Measurements from ENCODE around the gene TMEM163.
"Not testable (repeated sequence)": the region's sequence is repeated elsewhere in the genome, so short reads cannot be mapped to it uniquely, and the experiment has no call there.

Gene TMEM163

GRCh38 chr2:134660626-134661402 lies 58.0 kb downstream of the TMEM163 start:
- DNase-seq = no peak

DNA sequence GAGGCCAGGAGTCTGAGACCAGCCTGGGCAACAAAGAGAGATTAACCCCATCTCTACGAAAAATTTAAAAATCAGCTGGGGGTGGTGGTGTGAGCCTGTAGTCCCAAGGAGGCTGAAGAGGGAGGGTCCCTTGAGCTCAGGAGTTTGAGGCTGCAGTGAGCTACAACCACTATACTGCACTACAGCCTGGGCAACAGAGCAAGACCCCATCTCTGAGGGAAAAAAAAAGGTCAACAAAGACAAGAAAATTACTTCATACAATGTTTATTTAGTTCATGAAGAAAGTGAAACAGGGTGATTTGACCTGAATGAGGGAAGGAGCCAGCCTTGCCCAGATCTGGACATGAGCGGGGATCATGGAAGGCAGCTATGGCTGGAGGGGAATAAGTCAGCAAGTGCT lies 59.1 kb downstream of the TMEM163 start:
- no peak for DNase-seq

DNA sequence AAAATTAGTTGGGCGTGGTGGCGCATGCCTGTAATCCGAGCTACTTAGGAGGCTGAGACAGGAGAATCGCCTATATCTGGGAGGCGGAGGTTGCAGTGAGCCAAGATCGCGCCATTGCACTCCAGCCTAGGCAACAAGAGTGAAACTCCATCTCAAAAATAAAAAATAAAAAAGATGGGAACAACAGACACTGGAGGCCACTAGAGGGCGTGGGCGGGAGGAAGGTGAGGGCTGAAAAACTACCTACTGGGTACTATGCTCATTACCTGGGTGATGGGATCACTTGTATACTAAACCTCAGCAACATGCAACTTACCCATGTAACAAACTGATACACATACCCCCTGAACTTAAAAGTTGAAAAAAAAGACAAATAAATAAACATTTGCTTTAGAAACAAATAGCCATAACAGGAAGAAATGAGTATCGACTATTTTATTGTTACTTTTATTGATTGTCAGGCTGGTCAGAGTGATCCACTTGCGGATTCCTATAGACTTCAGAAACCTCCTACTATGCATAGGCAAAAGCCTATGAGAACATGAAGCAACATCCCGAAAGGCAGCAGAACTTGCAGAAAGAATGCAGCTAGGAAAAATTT lies 61.0 kb downstream of the TMEM163 start:
- peak; percentile 44 to 47 for DNase-seq

- DNase-seq = not testable (repeated sequence)
These were observed 62.4 kb downstream of the TMEM163 start for GRCh38 chr2:134656391-134656790.

- no peak for DNase-seq
These were observed 70.2 kb downstream of the TMEM163 start for GRCh38 chr2:134648586-134648985.

GRCh38 chr2:134647607-134648256 lies 71.1 kb downstream of the TMEM163 start:
- DNase-seq = no peak

DNA sequence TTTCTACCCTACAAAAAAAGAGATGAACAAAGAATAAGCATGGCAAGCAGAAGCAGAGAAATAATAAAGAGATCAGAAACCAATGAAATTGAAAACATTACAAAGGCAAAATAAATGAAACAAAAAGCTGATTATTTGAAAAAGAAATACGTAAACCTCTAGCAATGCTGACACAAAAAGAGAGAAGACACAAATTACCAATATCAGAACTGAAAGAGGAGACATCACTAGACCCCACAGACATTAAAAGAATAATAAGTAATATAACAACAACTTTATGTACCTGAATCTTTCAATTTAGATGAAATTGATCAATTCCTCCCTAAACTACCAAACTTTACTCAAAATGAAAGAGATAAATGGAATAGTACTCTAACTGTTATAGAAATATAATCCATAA lies 75.9 kb downstream of the TMEM163 start:
- DNase-seq = no peak

GRCh38 chr2:134640494-134640893 lies 78.3 kb downstream of the TMEM163 start:
- no peak for DNase-seq

- DNase-seq = no peak
These were observed 79.5 kb downstream of the TMEM163 start for GRCh38 chr2:134639265-134639664.

- DNase-seq = no peak
These were observed 82.1 kb downstream of the TMEM163 start for GRCh38 chr2:134636714-134637113.

DNA sequence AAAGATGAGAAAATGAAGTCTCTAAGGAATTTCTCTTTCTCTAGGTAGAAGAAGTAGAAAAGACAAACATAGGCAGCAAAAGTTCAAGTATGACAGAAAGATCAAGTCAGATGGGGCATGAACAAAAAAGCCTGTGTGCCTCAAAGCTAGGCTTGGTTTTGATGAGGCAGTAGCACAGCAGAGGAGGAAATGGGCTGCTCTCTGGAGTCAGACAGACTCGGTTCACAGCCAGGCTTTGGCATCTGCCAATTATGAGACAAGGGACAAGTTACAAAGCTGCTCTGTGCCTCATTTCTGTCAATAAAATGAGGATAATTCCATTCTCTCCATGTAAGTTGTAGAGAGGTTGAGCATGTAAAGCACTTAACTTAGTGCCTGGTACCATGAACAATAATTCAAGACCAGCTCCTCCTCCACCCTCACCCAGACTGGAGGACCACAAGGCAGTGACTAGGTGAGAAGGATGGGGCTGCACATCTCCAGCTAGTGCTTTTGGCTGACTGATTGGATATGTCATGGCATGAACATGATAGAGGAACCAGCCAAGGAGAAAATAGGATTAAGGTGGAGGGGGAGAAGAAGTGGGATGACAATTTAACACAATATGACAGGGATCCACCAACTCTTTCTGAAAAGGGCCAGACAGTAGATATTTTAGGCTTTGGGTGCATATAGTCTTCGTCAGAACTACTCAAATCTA lies 84.6 kb downstream of the TMEM163 start:
- no peak for DNase-seq

GRCh38 chr2:134630504-134631159 lies 88.2 kb downstream of the TMEM163 start:
- DNase-seq = no peak

GRCh38 chr2:134628453-134628852 lies 90.3 kb downstream of the TMEM163 start:
- no peak for DNase-seq

DNA sequence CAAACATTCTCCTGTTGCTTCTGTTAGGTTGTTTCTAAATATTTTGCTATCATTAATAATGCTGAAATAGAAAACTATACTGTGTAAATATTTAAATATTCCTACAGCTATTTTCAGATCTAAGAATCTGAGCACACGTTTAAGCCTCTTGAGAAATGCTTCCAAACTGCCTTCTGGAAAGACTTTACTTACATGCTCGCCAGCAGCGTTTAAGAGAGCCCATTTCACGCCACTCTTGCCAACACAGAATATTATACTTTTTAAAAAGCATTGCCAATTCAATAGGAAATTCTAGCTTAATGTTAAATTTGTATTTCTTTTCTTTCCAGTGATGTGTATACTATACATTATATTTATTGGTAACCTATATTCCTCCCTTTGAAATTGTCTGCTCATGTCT lies 92.0 kb downstream of the TMEM163 start:
- no peak for DNase-seq

- no peak for DNase-seq
These were observed 93.5 kb downstream of the TMEM163 start for GRCh38 chr2:134625311-134625710.

DNA sequence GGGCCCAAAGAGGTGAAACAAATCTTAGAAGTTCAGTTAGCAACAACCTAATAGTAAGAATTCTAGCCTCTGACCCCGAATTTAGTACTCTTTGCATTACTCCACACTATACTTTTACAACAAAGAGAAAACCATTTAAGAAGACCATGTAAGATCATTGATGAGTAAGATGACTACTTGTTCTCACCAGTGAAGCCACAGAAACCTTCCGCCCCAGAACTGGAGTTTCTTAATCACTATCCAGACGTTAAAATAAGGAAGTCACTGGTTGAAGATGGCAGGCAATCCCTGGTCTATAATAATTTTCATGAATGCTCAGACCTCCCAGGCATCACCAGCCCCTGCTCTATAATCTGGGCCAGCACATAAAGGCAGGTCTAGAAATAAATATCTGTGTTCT lies 95.0 kb downstream of the TMEM163 start:
- DNase-seq = peak; percentile 46 to 53

DNA sequence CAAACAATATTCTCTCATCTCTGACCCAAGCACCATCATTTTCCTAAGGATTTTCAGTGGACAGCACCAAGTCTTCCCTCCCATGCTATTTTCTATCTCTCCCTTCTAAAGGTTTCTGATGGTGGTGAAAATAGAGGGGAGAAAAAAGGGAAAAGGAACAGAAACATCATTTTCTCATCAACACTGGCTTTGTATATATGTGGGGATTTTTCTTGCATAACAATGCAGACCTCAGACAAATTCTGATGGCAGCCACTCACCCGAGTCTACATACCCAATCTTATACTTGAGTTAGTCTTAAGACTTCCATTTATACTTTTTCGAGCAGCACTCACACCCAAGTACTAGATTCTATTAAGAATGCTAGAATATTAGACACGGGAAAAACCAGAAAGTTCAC lies 95.8 kb downstream of the TMEM163 start:
- DNase-seq = no peak

GRCh38 chr2:134621939-134622705 lies 96.7 kb downstream of the TMEM163 start:
- no peak for DNase-seq

- DNase-seq = no peak
These were observed 99.5 kb downstream of the TMEM163 start for GRCh38 chr2:134619250-134619649.

- DNase-seq = not testable (repeated sequence)
These were observed 103.3 kb downstream of the TMEM163 start for GRCh38 chr2:134615480-134615879.

GRCh38 chr2:134611316-134611715 lies 107.5 kb downstream of the TMEM163 start:
- DNase-seq = no peak

GRCh38 chr2:134610871-134611270 lies 107.9 kb downstream of the TMEM163 start:
- DNase-seq = no peak
